IMR-90 (cell line): ENCODE data around the gene ATXN1. TPM values are rescaled to one million over a fixed set of nuclear protein-coding genes. Genes with fewer than 3 reads are reported as not detected.

Source experiments
- ATAC-seq: fragments of 200-7000 bp; cut with Tn5 transposase; 2 replicates; pipeline ENCODE4 v1.9.1; 2020; ENCODE audit warnings: low read depth, mild to moderate bottlenecking, moderate library complexity
- BruUV-seq: library from RNA; stranded (reverse); fragments of 400-500 nt; replicated peaks from 2 replicates; lab custom pipeline; 2021; lab: Mats Ljungman, UMichigan
- CTCF ChIA-PET: fragments of 300-600 bp; formaldehyde crosslinking; extraction: SDS; loops from one replicate; lab custom pipeline; 2021; ENCODE audit warnings: antibody characterized with exemption; lab: Yijun Ruan, JAX
- POLR2A ChIA-PET: fragments of 300-600 bp; sonication (Branson Sonifier 250); formaldehyde crosslinking; loops from one replicate; lab custom pipeline; 2022; ENCODE audit warnings: antibody characterized with exemption; ENCODE audit not compliant: unreplicated experiment; lab: Charles Lee
- DNase-seq: peaks from one replicate; pipeline ENCODE4 v3.0.0; 2013
- H2AFZ ChIP-seq: replicated peaks from 2 replicates; pipeline ENCODE3; 2013; ENCODE audit warnings: low read length, mild to moderate bottlenecking; ENCODE audit not compliant: poor library complexity
- H2AK5ac ChIP-seq: 2 replicates; pipeline ENCODE4 v1.6.1; 2013; ENCODE audit warnings: low read depth, low read length, inconsistent platforms
- H2AK9ac ChIP-seq: replicated peaks from 2 replicates; pipeline ENCODE3; 2013; ENCODE audit warnings: mild to moderate bottlenecking, low read depth, low read length, moderate library complexity; ENCODE audit not compliant: poor library complexity
- H2BK120ac ChIP-seq: 2 replicates; pipeline ENCODE4 v1.6.1; 2013; ENCODE audit warnings: low read depth, low read length, inconsistent platforms
- H2BK15ac ChIP-seq: 3 replicates; pipeline ENCODE4 v1.6.1; 2013; ENCODE audit warnings: low read depth, low read length, inconsistent platforms
- H2BK20ac ChIP-seq: 2 replicates; pipeline ENCODE4 v1.6.1; 2013; ENCODE audit warnings: low read depth, mild to moderate bottlenecking, inconsistent platforms, low read length, moderate library complexity
- H2BK5ac ChIP-seq: 2 replicates; pipeline ENCODE4 v1.6.1; 2013; ENCODE audit warnings: mild to moderate bottlenecking, low read depth, low read length, inconsistent platforms; ENCODE audit not compliant: poor library complexity, severe bottlenecking
- H3K14ac ChIP-seq: replicated peaks from 2 replicates; pipeline ENCODE4 v1.6.1; 2013; ENCODE audit warnings: low read depth, low read length, inconsistent platforms
- H3K18ac ChIP-seq: 2 replicates; pipeline ENCODE4 v1.6.1; 2013; ENCODE audit warnings: low read depth, low read length, control low read depth
- H3K23ac ChIP-seq: 2 replicates; pipeline ENCODE4 v1.6.1; 2013; ENCODE audit warnings: low read depth, low read length, inconsistent platforms
- H3K27ac ChIP-seq: 2 replicates; pipeline ENCODE4 v1.5.1; 2013; ENCODE audit warnings: mild to moderate bottlenecking, control low read depth, low read length; ENCODE audit not compliant: insufficient read depth
- H3K27me3 ChIP-seq: 2 replicates; pipeline ENCODE4 v1.6.1; 2013; ENCODE audit warnings: low read length; ENCODE audit not compliant: control insufficient read depth, insufficient read depth
- H3K36me3 ChIP-seq: 2 replicates; pipeline ENCODE4 v1.6.1; 2013; ENCODE audit warnings: low read length, mixed read lengths; ENCODE audit not compliant: control insufficient read depth, insufficient read depth
- H3K4ac ChIP-seq: 2 replicates; pipeline ENCODE4 v1.6.1; 2013; ENCODE audit warnings: low read depth, low read length, inconsistent platforms
- H3K4me1 ChIP-seq: 2 replicates; pipeline ENCODE4 v1.6.1; 2013; ENCODE audit warnings: low read length, mixed read lengths; ENCODE audit not compliant: control insufficient read depth, insufficient read depth
- H3K4me2 ChIP-seq: 2 replicates; pipeline ENCODE4 v1.6.1; 2013; ENCODE audit warnings: low read depth, mild to moderate bottlenecking, control low read depth, low read length, moderate library complexity
- H3K4me3 ChIP-seq: 2 replicates; pipeline ENCODE4 v1.5.1; 2013; ENCODE audit warnings: low read depth, mild to moderate bottlenecking, control low read depth, low read length, moderate library complexity; ENCODE audit not compliant: insufficient read depth
- H3K56ac ChIP-seq: 2 replicates; pipeline ENCODE4 v1.6.1; 2013; ENCODE audit warnings: low read length, inconsistent platforms; ENCODE audit not compliant: insufficient read depth; ENCODE audit errors: extremely low read depth
- H3K79me1 ChIP-seq, 2 experiments: 2 replicates each; pipeline ENCODE4 v1.6.1; 2013; ENCODE audit warnings: low read length in 2 of 2, inconsistent platforms in 1 of 2, low read depth in 1 of 2
- H3K9ac ChIP-seq: 2 replicates; pipeline ENCODE4 v1.6.1; 2013; ENCODE audit warnings: low read depth, low read length, control low read depth
- H3K9me1 ChIP-seq: 2 replicates; pipeline ENCODE4 v1.6.1; 2013; ENCODE audit warnings: low read length, inconsistent platforms; ENCODE audit not compliant: insufficient read depth
- H3K9me3 ChIP-seq: 2 replicates; pipeline ENCODE4 v1.6.1; 2013; ENCODE audit warnings: low read length; ENCODE audit not compliant: control insufficient read depth, insufficient read depth
- H4K20me1 ChIP-seq: 2 replicates; pipeline ENCODE4 v1.6.1; 2013; ENCODE audit warnings: low read length, inconsistent platforms; ENCODE audit not compliant: insufficient read depth
- H4K5ac ChIP-seq: 2 replicates; pipeline ENCODE4 v1.6.1; 2013; ENCODE audit warnings: mild to moderate bottlenecking, low read depth, low read length, control low read depth
- H4K8ac ChIP-seq, 2 experiments: 2 replicates each; pipeline ENCODE4 v1.6.1; 2013; ENCODE audit warnings: low read depth in 2 of 2, low read length in 2 of 2, control low read depth in 1 of 2, inconsistent platforms in 1 of 2
- H4K91ac ChIP-seq: 2 replicates; pipeline ENCODE4 v1.6.1; 2013; ENCODE audit warnings: low read depth, low read length, inconsistent platforms; ENCODE audit not compliant: insufficient read depth
- BHLHE40 ChIP-seq: fragments of 150-350 bp; IDR thresholded peaks from 2 replicates; pipeline ENCODE4 v1.6.1; 2016; ENCODE audit warnings: mild to moderate bottlenecking, low read depth, low read length
- CEBPB ChIP-seq: IDR thresholded peaks from 2 replicates; pipeline ENCODE4 v1.6.1; 2012; ENCODE audit warnings: low read depth, low read length, improper control_type of control experiment
- CHD1 ChIP-seq: IDR thresholded peaks from 2 replicates; pipeline ENCODE4 v1.6.1; 2012; ENCODE audit warnings: low read depth, low read length, improper control_type of control experiment
- FOS ChIP-seq: fragments of 150-350 bp; IDR thresholded peaks from 2 replicates; pipeline ENCODE4 v1.6.1; 2016; ENCODE audit warnings: low read depth, low read length
- MAFK ChIP-seq: IDR thresholded peaks from 2 replicates; pipeline ENCODE4 v1.6.1; 2012; ENCODE audit warnings: low read depth, low read length, improper control_type of control experiment
- MAZ ChIP-seq: IDR thresholded peaks from 2 replicates; pipeline ENCODE4 v1.6.1; 2012; ENCODE audit warnings: low read depth, mild to moderate bottlenecking, low read length, improper control_type of control experiment, moderate library complexity, borderline replicate concordance
- MXI1 ChIP-seq: IDR thresholded peaks from 2 replicates; pipeline ENCODE4 v1.6.1; 2012; ENCODE audit warnings: low read depth, mild to moderate bottlenecking, low read length, moderate library complexity, borderline replicate concordance
- NFE2L2 ChIP-seq: fragments of 150-350 bp; IDR thresholded peaks from 2 replicates; pipeline ENCODE4 v1.6.1; 2016; ENCODE audit warnings: low read depth, mild to moderate bottlenecking, low read length
- POLR2A ChIP-seq: IDR thresholded peaks from 2 replicates; pipeline ENCODE4 v1.6.1; 2012; ENCODE audit warnings: mild to moderate bottlenecking, low read depth, low read length
- RAD21 ChIP-seq: IDR thresholded peaks from 2 replicates; pipeline ENCODE4 v1.6.1; 2012; ENCODE audit warnings: low read length, improper control_type of control experiment
- RCOR1 ChIP-seq: IDR thresholded peaks from 2 replicates; pipeline ENCODE4 v1.6.1; 2012; ENCODE audit warnings: mild to moderate bottlenecking, low read length, improper control_type of control experiment; ENCODE audit not compliant: insufficient replicate concordance
- RFX5 ChIP-seq: IDR thresholded peaks from 2 replicates; pipeline ENCODE4 v1.8.0; 2012; ENCODE audit warnings: low read depth, mild to moderate bottlenecking, low read length, moderate library complexity
- SMC3 ChIP-seq: fragments of 150-350 bp; IDR thresholded peaks from 2 replicates; pipeline ENCODE4 v1.6.1; 2016; ENCODE audit warnings: low read depth, mild to moderate bottlenecking, antibody characterized with exemption, low read length, moderate library complexity
- WGBS, 2 experiments: methylation state at CpG; one replicate each; pipeline versions ENCODE4 v1.1.5 to v1.1.7; 2013; ENCODE audit warnings: missing lambda C conversion rate in 2 of 2; ENCODE audit not compliant: insufficient read length in 1 of 2; ENCODE audit errors: extremely low coverage in 2 of 2; 5-methylcytosine and 5-hydroxymethylcytosine counted together
- dilution Hi-C: fragments of 300-500 bp; cut with HindIII; formaldehyde crosslinking; loops from one replicate; pipeline ENCODE4 v1.14.3; 2018; ENCODE audit warnings: low sequenced_read_pairs; ENCODE audit not compliant: unreplicated experiment
- in situ Hi-C: fragments of 300-500 bp; cut with MboI; formaldehyde crosslinking; loops from 3 replicates; pipeline ENCODE4 v1.14.3; 2019; ENCODE audit warnings: low sequenced_read_pairs, inconsistent platforms, mixed read lengths
- intact Hi-C: fragments of 100-400 bp; cut with micrococcal nuclease; formaldehyde crosslinking; loops from 2 replicates; pipeline ENCODE4 v1.10.0; 2022
- polyA plus RNA-seq, 3 experiments: library from polyadenylated mRNA; depleted of rRNA; stranded (reverse); fragments of >200 nt; gene quantifications; 2 replicates each; pipeline ENCODE4 v1.2.3, GENCODE V29; 2012; ENCODE audit warnings: low replicate concordance in 1 of 3
- total RNA-seq: library from RNA; depleted of rRNA; stranded (reverse); fragments of >200 nt; gene quantifications from 2 replicates; pipeline ENCODE4 v1.2.3, GENCODE V29; 2012
- TF ChIP-seq, protein P1 (sequence below): fragments of 150-350 bp; IDR thresholded peaks from 2 replicates; pipeline ENCODE4 v1.6.1; 2017; ENCODE audit warnings: mild to moderate bottlenecking, antibody characterized with exemption, low read length, low read depth
- TF ChIP-seq, protein P2 (sequence below): fragments of 150-350 bp; IDR thresholded peaks from 2 replicates; pipeline ENCODE4 v1.6.1; 2016; ENCODE audit warnings: low read depth, mild to moderate bottlenecking, low read length, moderate library complexity, borderline replicate concordance
- TF ChIP-seq, protein P3 (sequence below): conservative IDR thresholded peaks from 2 replicates; pipeline ENCODE4 v1.5.1; 2012; ENCODE audit warnings: mild to moderate bottlenecking, low read depth, low read length, improper control_type of control experiment

ATXN1 gene
- total and polyA plus RNA-seq, 2 of the 4 experiments (the other 2 are of a cell fraction), result 7.3 to 11.1 TPM

DNA sequence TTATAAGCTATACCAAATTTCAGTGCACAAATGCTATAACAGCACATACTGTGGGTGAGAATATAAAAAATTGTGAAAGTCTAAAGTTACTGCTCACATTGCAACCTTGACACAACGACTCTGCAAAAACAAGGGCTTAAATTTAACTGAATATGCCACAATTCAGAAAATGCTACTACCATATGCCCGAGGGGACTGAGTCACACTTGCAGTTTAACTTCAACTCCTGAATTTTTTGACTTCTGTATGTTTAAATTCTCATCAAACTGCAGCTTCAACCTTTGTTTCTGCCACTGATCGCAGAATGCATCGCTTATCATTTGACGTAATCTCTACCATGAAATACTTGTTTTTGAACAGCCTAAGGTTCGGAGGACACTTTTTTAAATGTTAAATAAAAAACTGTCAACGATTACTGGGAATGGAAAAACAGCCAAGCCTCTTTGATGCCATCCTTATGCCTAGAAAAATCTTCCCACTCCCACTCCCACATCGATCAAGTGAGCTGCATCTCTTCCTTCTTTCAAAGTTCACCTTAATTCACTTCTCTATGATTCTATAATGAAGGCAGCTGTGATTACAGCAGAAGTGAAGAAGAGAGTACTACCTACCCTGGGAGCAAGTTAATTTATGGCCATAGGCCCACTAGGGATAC is 136.5 kb downstream of the ATXN1 start:
- ATAC-seq, result no peak; the same call in 1 of the 2 replicates
- Histone ChIP-seq H2AFZ (no peak overlapping the region), H2BK20ac (no peak overlapping the region), H2BK15ac (no peak overlapping the region), H2AK9ac (no peak overlapping the region), H3K4me1 (no peaks in the 10 kb centered on the region; the same call in none of the 2 replicates), H3K4ac (no peak overlapping the region), H4K91ac (no peak overlapping the region), H2BK120ac (no peak overlapping the region), H3K4me3 (no peak overlapping the region), H3K23ac (no peak overlapping the region), H4K5ac (no peak overlapping the region), H3K9ac (no peak overlapping the region), H3K79me1 (peaks cover 5 to 19% of the 10 kb centered on the region in 2 experiments), H3K4me2 (no peak overlapping the region), H2AK5ac (no peak overlapping the region), H3K27ac (no peak overlapping the region), H3K56ac (no peak overlapping the region), H3K14ac (no peak overlapping the region), H4K8ac (no peak overlapping the region), H3K9me1 (peaks cover 8% of the 10 kb centered on the region; the same call in 1 of the 2 replicates), H3K27me3 (no peaks in the 10 kb centered on the region), H3K36me3 (peaks cover 4% of the 10 kb centered on the region), H4K20me1 (no peaks in the 10 kb centered on the region), H3K9me3 (no peaks in the 10 kb centered on the region), H2BK5ac (no peak overlapping the region), H3K18ac (no peak overlapping the region)
- no TSS peak for BruUV-seq
- intact Hi-C loops (no loop called here), in situ Hi-C loops (no loop called here), dilution Hi-C loops (no loop called here)
- ChIA-PET POLR2A (no interaction called here), CTCF (interaction anchor here (0.8 kb wide), 1 partner anchor 10 kb away, joined by 4 read pairs; no protein-coding TSS in a partner anchor)
- WGBS, 2 experiments, result 100% methylated on average over 1 of the region's 8 CpGs; no CpG with 5 or more reads in 1 of the 2 experiments
- DNase-seq, result peak; percentile 8
- TF ChIP-seq CEBPB, result no peak
- no peak for TF ChIP-seq RCOR1
- TF ChIP-seq, protein P1, sequence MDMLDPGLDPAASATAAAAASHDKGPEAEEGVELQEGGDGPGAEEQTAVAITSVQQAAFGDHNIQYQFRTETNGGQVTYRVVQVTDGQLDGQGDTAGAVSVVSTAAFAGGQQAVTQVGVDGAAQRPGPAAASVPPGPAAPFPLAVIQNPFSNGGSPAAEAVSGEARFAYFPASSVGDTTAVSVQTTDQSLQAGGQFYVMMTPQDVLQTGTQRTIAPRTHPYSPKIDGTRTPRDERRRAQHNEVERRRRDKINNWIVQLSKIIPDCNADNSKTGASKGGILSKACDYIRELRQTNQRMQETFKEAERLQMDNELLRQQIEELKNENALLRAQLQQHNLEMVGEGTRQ, result no peak
- TF ChIP-seq RFX5, result no peak
- TF ChIP-seq RAD21, result no peak
- TF ChIP-seq CHD1, result no peak
- TF ChIP-seq BHLHE40, result no peak
- TF ChIP-seq, protein P2, sequence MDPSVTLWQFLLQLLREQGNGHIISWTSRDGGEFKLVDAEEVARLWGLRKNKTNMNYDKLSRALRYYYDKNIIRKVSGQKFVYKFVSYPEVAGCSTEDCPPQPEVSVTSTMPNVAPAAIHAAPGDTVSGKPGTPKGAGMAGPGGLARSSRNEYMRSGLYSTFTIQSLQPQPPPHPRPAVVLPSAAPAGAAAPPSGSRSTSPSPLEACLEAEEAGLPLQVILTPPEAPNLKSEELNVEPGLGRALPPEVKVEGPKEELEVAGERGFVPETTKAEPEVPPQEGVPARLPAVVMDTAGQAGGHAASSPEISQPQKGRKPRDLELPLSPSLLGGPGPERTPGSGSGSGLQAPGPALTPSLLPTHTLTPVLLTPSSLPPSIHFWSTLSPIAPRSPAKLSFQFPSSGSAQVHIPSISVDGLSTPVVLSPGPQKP, result no peak
- no peak for TF ChIP-seq FOS
- TF ChIP-seq MAZ, result no peak
- TF ChIP-seq POLR2A, result no peak
- TF ChIP-seq NFE2L2, result no peak
- no peak for TF ChIP-seq MXI1
- TF ChIP-seq SMC3, result no peak
- no peak for TF ChIP-seq MAFK
- TF ChIP-seq, protein P3, sequence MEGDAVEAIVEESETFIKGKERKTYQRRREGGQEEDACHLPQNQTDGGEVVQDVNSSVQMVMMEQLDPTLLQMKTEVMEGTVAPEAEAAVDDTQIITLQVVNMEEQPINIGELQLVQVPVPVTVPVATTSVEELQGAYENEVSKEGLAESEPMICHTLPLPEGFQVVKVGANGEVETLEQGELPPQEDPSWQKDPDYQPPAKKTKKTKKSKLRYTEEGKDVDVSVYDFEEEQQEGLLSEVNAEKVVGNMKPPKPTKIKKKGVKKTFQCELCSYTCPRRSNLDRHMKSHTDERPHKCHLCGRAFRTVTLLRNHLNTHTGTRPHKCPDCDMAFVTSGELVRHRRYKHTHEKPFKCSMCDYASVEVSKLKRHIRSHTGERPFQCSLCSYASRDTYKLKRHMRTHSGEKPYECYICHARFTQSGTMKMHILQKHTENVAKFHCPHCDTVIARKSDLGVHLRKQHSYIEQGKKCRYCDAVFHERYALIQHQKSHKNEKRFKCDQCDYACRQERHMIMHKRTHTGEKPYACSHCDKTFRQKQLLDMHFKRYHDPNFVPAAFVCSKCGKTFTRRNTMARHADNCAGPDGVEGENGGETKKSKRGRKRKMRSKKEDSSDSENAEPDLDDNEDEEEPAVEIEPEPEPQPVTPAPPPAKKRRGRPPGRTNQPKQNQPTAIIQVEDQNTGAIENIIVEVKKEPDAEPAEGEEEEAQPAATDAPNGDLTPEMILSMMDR, result no peak
